Fibroblast of villous mesenchyme (primary cell): ENCODE results near the gene FLG2. TPM values are rescaled to one million over a fixed set of nuclear protein-coding genes. Genes with fewer than 3 reads are reported as not detected.

Experiments
- DNase-seq: peaks from one replicate; pipeline ENCODE4 v3.0.0-alpha.2; 2010; ENCODE audit warnings: low read depth
- H3K4me3 ChIP-seq: 2 replicates; pipeline ENCODE4 v1.5.1; 2011; ENCODE audit warnings: low read depth, mild to moderate bottlenecking, low read length
- total RNA-seq: library from RNA; depleted of rRNA; stranded (reverse); fragments of >200 nt; gene quantifications from 2 replicates; pipeline ENCODE4 v1.2.3, GENCODE V29; 2012
- TF ChIP-seq, protein P1 (sequence below): IDR thresholded peaks from 2 replicates; pipeline ENCODE4 v1.5.1; 2012; ENCODE audit warnings: low read depth, mild to moderate bottlenecking, low read length; ENCODE audit not compliant: insufficient read depth

Gene FLG2
- total RNA-seq, 1 donor, result not detected

GRCh38 chr1:152388889-152389288 lies 29.1 kb upstream of the FLG2 start:
- no peak for DNase-seq
- TF ChIP-seq, protein P1, sequence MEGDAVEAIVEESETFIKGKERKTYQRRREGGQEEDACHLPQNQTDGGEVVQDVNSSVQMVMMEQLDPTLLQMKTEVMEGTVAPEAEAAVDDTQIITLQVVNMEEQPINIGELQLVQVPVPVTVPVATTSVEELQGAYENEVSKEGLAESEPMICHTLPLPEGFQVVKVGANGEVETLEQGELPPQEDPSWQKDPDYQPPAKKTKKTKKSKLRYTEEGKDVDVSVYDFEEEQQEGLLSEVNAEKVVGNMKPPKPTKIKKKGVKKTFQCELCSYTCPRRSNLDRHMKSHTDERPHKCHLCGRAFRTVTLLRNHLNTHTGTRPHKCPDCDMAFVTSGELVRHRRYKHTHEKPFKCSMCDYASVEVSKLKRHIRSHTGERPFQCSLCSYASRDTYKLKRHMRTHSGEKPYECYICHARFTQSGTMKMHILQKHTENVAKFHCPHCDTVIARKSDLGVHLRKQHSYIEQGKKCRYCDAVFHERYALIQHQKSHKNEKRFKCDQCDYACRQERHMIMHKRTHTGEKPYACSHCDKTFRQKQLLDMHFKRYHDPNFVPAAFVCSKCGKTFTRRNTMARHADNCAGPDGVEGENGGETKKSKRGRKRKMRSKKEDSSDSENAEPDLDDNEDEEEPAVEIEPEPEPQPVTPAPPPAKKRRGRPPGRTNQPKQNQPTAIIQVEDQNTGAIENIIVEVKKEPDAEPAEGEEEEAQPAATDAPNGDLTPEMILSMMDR, result no peak
- no peak overlapping the region for H3K4me3 ChIP-seq

- no peak overlapping the region for H3K4me3 ChIP-seq
- DNase-seq, result no peak
- TF ChIP-seq, protein P1, result no peak
Measured at GRCh38 chr1:152386940-152387339, 27.1 kb upstream of the FLG2 start.

DNA sequence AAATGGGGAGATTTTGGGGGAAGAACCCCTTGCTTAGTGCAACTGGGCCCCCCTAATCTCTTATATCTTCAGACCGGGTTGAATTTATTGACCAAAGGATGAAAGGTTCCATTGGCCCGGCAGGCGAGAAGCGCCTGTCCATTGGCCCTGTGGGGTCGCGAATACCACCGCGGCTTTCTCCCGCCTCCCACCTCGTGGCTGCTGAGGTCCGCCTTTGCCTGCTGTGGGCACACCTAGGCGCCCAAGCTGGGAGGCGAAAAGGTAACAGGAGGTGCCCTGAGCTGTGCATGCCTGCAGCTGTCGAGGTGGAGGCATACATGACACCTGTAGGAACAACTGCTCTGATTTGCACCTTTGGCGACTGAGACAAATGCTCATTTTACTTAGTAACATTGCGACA lies 21.1 kb upstream of the FLG2 start:
- no peak overlapping the region for H3K4me3 ChIP-seq
- TF ChIP-seq, protein P1, result no peak
- DNase-seq, result no peak

DNA sequence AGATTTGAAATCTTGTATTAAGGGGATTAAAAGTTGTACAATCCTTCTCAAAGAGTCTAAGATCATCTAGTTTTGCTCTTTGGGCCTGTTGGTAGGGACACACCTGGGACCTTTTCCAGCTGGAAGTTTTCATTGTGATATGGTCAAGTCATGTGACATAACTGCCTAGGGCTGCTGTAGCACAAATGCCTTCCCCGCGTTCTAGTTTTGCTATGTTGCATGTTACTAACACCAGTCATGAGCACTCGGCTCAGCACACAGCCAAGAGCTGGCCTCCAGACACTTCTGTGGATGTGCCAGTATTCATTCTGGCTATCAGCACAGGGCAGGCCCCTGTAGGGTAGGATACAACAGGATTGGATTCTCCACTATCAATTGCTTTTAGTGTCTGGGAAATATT lies 14.6 kb upstream of the FLG2 start:
- TF ChIP-seq, protein P1, result no peak
- H3K4me3 ChIP-seq, result no peak overlapping the region
- DNase-seq, result no peak

DNA sequence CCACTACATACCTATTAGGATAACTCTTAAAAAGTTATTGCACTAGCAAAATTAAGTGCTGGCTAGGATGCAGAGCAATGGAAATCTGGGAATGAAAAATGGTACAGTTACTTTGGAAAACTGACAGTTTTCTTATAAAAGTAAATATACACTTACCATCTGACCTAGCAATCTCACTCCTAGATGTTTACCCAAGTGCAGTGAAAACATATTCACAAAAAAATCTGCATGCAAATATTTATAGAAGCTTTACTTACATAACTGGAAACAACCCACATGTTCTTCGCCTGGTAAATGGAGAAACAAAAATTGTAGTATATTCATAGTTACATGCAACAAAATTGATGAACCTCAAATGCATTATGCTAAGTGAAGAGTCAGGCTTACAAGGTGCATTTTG lies 12.9 kb upstream of the FLG2 start:
- DNase-seq, result no peak
- TF ChIP-seq, protein P1, result no peak
- H3K4me3 ChIP-seq, result no peak overlapping the region

GRCh38 chr1:152367436-152367835 lies 7.6 kb upstream of the FLG2 start:
- no peak for DNase-seq
- no peak overlapping the region for H3K4me3 ChIP-seq
- TF ChIP-seq, protein P1, result no peak

GRCh38 chr1:152356736-152357135 lies 3.1 kb downstream of the FLG2 start:
- no peak for DNase-seq
- H3K4me3 ChIP-seq, result no peak overlapping the region
- TF ChIP-seq, protein P1, result no peak
